OCI-LY3 (cell line): ENCODE data around the gene ROBO1.
A peak's percentile ranks its signal among the peaks of the same experiment; 100 is the strongest.

Source experiments
- H2AFZ ChIP-seq: fragments of 200-600, 300-600 bp; shearing (Covaris generic); 2 replicates; pipeline ENCODE4 v1.6.0; 2014; ENCODE audit warnings: antibody characterized with exemption, low read depth, low read length
- H3K27ac ChIP-seq: fragments of 200-600, 300-600 bp; sonication (generic); 2 replicates; pipeline ENCODE4 v1.5.1; 2014; ENCODE audit warnings: mild to moderate bottlenecking, low read length, moderate library complexity, mixed read lengths
- H3K27me3 ChIP-seq: fragments of 200-600, 300-600 bp; sonication (generic); 2 replicates; pipeline ENCODE4 v1.6.1; 2014; ENCODE audit warnings: low read depth, low read length, mixed read lengths
- H3K36me3 ChIP-seq: fragments of 200-600, 300-600 bp; sonication (generic); replicated peaks from 2 replicates; pipeline ENCODE3; 2014; ENCODE audit warnings: low read depth, low read length, mixed read lengths
- H3K4me1 ChIP-seq: fragments of 300-600, 200-600 bp; sonication (generic); 2 replicates; pipeline ENCODE4 v1.6.1; 2014; ENCODE audit warnings: low read length, mixed read lengths
- H3K4me2 ChIP-seq: fragments of 200-600, 300-600 bp; sonication (generic); 2 replicates; pipeline ENCODE4 v1.6.1; 2014; ENCODE audit warnings: low read length, mixed read lengths
- H3K4me3 ChIP-seq: fragments of 300-600, 200-600 bp; sonication (generic); 2 replicates; pipeline ENCODE4 v1.5.1; 2014; ENCODE audit warnings: antibody characterized with exemption, mild to moderate bottlenecking, low read length, moderate library complexity
- H3K79me2 ChIP-seq: fragments of 300-600, 200-600 bp; shearing (Covaris generic); 2 replicates; pipeline ENCODE4 v1.6.1; 2014; ENCODE audit warnings: mild to moderate bottlenecking, low read length, mixed read lengths
- H3K9ac ChIP-seq: fragments of 300-600, 200-600 bp; shearing (Covaris generic); 2 replicates; pipeline ENCODE4 v1.6.0; 2014; ENCODE audit warnings: mild to moderate bottlenecking, low read length, moderate library complexity
- H3K9me3 ChIP-seq: fragments of 200-600, 300-600 bp; shearing (Covaris generic); 2 replicates; pipeline ENCODE4 v1.6.1; 2014; ENCODE audit warnings: low read length, mixed read lengths; ENCODE audit not compliant: insufficient read depth
- H4K20me1 ChIP-seq: fragments of 200-600, 300-600 bp; sonication (generic); 2 replicates; pipeline ENCODE4 v1.6.1; 2016; ENCODE audit warnings: low read length, mixed read lengths; ENCODE audit not compliant: insufficient read depth
- CTCF ChIP-seq: fragments of 200-600, 300-600 bp; sonication (generic); IDR thresholded peaks from 2 replicates; pipeline ENCODE4 v1.5.1; 2014; ENCODE audit warnings: antibody characterized with exemption, low read length, low read depth
- EZH2phosphoT487 ChIP-seq: fragments of 200-600 bp; shearing (Covaris generic); IDR thresholded peaks from 2 replicates; pipeline ENCODE4 v1.6.1; 2018; ENCODE audit warnings: antibody characterized with exemption, mixed run types, low read depth

Gene ROBO1

DNA sequence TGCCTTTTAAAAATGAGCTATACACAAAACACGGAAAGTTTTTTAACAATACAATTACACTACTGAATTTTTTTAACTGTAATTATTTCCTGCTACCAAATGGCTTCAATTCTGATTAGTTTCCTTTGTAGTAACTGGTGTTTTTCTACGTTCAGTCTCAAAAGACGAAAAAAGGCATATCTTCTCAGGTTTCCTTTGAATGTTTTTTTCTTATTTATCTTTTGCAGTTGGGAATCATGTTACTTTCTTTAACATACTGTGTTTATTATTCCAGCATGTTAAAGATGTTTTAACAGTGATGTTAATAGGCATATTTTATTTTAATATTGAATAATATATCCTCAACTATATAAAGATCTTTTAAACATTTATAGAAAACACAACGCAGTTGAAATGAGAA is 1055.5 kb downstream of the ROBO1 start:
- no peak overlapping the region for H3K27ac ChIP-seq
- no peak overlapping the region for H3K4me3 ChIP-seq

GRCh38 chr3:78708565-78709073 is 1059.2 kb downstream of the ROBO1 start:
- H3K36me3 ChIP-seq, result no peaks in the 10 kb centered on the region
- no peak overlapping the region for H2AFZ ChIP-seq
- no peak overlapping the region for H3K4me3 ChIP-seq
- no peaks in the 10 kb centered on the region for H3K79me2 ChIP-seq
- no peak overlapping the region for H3K27ac ChIP-seq
- TF ChIP-seq EZH2phosphoT487, result no peak
- TF ChIP-seq CTCF, result no peak
- peaks cover 8% of the 10 kb centered on the region for H3K4me1 ChIP-seq
- H3K9ac ChIP-seq, result no peak overlapping the region
- H4K20me1 ChIP-seq, result no peaks in the 10 kb centered on the region
- no peaks in the 10 kb centered on the region for H3K9me3 ChIP-seq
- H3K27me3 ChIP-seq, result no peaks in the 10 kb centered on the region
- no peak overlapping the region for H3K4me2 ChIP-seq

More for the DNA sequence above, 1055.5 kb downstream of the ROBO1 start:
- Histone ChIP-seq H3K36me3 (no peaks in the 10 kb centered on the region), H3K4me1 (no peaks in the 10 kb centered on the region; the same call in 1 of the 2 replicates), H3K79me2 (no peaks in the 10 kb centered on the region), H2AFZ (no peak overlapping the region), H3K4me2 (no peak overlapping the region), H4K20me1 (no peaks in the 10 kb centered on the region), H3K9ac (no peak overlapping the region), H3K27me3 (no peaks in the 10 kb centered on the region), H3K9me3 (no peaks in the 10 kb centered on the region)
- TF ChIP-seq CTCF (no peak), EZH2phosphoT487 (no peak)

GRCh38 chr3:78707609-78708008 is 1060.2 kb downstream of the ROBO1 start:
- no peak overlapping the region for H3K27ac ChIP-seq
- no peaks in the 10 kb centered on the region for H3K79me2 ChIP-seq
- H3K4me3 ChIP-seq, result no peak overlapping the region
- no peaks in the 10 kb centered on the region for H3K36me3 ChIP-seq
- peaks cover 8% of the 10 kb centered on the region for H3K4me1 ChIP-seq
- H3K4me2 ChIP-seq, result no peak overlapping the region
- H3K9me3 ChIP-seq, result no peaks in the 10 kb centered on the region
- no peak overlapping the region for H3K9ac ChIP-seq
- no peaks in the 10 kb centered on the region for H3K27me3 ChIP-seq
- H2AFZ ChIP-seq, result peak overlapping the region; percentile 49
- no peaks in the 10 kb centered on the region for H4K20me1 ChIP-seq
- no peak for TF ChIP-seq EZH2phosphoT487
- TF ChIP-seq CTCF, result no peak

DNA sequence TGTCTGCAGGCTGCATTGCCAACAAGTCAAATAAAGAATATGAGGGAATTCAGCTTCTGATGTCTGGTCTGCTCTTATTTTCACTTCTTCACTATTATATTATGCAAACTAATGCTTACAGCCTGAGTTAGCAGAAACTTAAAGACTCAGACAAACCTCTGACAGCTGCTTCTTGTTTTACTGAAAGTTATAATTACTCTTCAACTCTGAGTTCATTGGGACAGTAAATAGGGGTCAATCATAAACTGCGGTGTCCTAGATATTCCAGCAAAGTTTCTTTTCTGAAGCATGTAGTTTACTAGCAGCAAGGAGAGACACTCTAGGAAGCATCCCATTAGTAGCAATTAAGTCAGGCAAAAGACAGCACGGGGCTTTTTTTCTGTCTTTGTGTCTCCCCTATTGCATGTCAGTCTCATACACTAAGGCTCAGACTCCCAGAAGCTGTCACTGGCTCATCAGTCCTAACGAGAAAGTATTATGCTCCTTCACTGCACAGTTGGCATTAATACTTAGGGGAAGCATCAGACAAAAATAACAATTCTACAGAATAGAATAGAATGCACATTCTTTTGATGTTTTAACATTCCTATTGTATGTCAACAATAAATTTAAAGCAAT is 1060.8 kb downstream of the ROBO1 start:
- H4K20me1 ChIP-seq, result no peaks in the 10 kb centered on the region
- no peak overlapping the region for H3K9ac ChIP-seq
- H3K4me1 ChIP-seq, result peaks cover 8% of the 10 kb centered on the region
- peak overlapping the region; percentile 12; the same call in 1 of the 2 replicates for H3K4me2 ChIP-seq
- no peaks in the 10 kb centered on the region for H3K27me3 ChIP-seq
- no peak overlapping the region for H3K27ac ChIP-seq
- peak overlapping the region; percentile 49; the same call in 1 of the 2 replicates for H2AFZ ChIP-seq
- H3K79me2 ChIP-seq, result no peaks in the 10 kb centered on the region
- H3K9me3 ChIP-seq, result no peaks in the 10 kb centered on the region
- no peaks in the 10 kb centered on the region for H3K36me3 ChIP-seq
- no peak overlapping the region for H3K4me3 ChIP-seq
- TF ChIP-seq EZH2phosphoT487 (no peak), CTCF (no peak)
